Inflammatory macrophage (primary cell): ENCODE measurements around the gene MS4A14.
"Not testable (repeated sequence)": the region's sequence is repeated elsewhere in the genome, so short reads cannot be mapped to it uniquely, and the experiment has no call there.

Source experiments
- DNase-seq, 2 donors: peaks; one replicate each; pipeline ENCODE4 v3.0.0-alpha.2; 2020 to 2022

The MS4A14 gene

DNA sequence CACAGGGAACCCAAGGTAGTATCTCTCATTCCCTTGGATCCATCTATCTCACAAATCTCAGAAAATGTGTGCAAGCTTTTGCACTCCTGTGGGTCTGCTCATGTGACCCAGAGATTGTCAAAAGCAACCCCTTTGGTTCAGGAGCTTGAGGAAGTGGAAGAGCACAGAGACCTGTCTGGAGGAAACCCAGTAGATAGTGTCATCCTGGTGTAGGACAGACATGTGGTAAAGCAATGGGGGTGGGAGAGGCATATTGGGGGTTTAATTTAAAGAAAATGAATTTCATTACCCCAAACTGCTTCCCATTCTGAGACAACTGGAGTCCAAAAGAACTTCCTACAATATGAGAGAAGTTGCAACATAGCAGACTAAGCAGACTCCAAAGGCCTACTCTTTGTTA is 5.8 kb upstream of the MS4A14 start:
- DNase-seq: peak; percentile 54 to 62

DNA sequence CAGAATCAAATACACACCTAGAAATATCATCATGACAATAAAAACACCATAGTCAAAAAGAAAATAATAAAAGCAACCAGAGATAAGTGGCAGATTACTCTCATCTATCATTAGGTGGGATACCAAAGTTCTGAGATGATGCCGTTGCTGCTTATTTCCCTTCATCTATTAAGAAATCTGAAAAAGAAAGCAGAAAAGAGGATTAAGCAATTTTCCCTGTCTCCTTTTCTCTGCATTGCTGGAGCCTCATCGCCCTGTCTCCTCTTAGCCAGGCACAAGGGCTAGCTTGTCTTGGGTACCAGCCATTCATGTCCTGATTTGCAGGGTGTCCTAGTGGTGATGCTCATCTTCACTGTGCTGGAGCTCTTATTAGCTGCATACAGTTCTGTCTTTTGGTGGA is 3.9 kb upstream of the MS4A14 start:
- DNase-seq: peak in 1 of 2 donors; percentile 22

DNA sequence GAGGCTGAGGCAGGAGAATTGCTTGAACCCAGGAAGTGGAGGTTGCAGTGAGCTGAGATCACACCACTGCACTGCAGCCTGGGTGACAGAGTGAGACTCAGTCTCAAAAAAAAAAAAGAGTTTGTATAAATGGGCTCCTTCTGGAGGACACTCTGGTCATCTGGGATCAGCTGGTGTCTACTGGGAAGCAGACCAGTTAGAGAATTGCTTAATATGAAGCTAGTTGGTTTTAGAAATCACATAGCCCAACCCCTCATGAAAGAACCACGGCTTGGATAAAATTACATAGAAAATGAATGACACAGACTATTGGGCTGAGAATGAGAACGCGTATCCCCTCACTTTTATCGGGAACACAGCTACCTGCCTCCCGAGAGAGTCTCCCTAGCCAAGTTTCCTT is 3.2 kb upstream of the MS4A14 start:
- peak; percentile 50 for DNase-seq

DNA sequence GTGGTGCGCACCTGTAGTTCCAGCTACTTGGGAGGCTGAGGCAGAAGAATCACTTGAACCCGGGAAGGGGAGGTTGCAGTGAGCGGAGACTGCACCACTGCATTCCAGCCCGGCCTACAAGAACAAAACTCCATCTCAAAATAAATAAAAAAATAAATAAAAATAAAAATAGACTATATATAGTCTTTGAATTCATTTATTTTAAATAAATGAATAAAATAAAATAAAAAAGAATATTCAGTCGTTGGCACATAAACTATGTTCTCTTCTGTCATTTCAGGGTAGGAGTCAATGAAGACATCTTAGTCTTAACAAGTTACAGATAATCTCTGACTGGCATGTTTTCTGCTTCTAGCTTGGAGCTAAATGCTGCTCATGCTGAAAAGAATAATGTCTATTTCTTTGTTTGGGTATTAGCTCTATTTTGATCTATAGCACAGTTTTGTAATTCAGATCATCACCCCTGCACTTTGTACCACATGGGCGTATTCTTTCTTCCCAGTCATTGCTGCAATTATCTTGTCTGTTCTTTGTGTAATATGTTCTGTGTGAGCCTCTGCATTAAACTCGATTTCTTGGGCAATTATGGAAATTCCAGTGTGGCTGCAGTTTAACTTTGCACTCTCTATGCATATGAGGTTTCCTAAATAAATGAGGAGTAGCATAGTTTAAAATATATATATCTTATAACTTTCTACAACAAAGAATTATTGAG is 1.4 kb upstream of the MS4A14 start:
- peak; percentile 65 to 75 for DNase-seq

DNA sequence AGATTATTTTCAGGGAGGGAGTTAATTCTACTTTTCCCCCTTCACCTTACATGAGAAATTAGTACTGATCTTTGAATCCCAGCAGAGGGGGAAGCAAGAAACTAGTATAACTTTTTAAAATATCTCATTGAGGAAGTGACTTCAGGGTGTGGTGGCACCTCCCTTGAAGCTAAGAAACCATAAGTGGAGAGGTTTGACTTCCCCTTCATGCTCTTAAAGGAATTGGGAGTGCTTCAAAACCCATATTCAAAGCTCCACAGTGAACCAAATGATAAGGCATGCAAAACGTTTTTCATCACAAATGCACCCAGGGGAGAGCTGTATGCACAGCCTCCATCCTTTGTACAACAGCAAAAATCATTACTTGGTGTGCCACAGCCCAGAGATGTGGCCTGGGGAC is 540 bp downstream of the MS4A14 start:
- DNase-seq: peak; percentile 70 to 84

DNA sequence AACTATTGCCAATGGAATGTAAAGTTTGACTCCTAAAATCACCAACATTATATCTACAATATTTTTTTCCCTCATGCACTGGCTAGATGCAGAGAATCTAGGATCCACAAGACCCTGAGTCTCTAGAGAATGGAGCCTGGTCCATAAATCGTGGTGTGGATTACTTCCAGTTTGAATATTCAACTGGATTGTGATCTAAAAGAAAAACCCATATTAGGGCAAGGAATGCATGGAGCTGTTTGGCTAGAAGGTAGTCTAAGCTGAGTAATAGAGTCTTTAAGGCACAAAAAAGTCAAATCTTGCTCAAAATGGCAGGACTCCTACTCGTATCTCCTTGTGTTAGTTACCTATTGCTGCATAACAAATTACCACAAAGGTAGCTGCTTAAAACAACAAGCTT is 23.8 kb downstream of the MS4A14 start:
- no peak for DNase-seq

DNA sequence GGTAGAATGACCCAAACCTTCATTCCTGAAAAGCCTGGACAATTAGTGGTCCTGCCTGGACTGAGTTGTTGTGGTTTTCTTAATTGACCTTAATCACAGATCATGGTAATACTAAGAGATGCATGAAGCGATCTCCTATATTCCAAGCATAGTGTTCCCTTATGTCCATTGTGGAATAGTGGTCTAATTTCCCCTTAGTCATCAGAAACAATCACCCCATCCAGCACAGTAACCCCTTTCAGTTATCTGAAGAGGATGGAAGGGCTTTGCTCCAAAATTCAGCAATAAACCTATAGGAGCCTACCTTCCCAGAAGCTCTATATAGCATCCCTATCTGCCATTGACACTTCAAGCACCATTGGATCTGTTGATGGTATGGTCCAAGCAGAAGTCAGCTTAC is 26.4 kb downstream of the MS4A14 start:
- DNase-seq: no peak

DNA sequence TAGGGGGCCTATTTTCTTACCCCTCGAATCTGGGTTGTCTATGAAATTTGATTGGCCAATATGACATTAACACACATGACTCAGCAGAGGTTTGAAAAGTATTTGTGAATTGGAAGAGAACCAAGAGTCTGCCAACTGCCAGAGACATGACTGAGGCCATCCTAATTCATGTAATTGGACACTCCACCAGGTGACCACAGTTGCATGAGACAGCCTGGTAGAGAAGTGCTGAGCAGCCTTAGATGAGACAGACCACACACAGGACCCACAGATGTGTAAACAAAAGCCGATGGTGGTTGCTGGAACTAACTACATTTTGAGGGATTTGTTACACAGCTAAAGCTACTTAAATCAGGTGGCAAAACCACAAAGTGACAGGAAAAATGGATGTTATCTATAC is 32.3 kb downstream of the MS4A14 start:
- no peak for DNase-seq

DNA sequence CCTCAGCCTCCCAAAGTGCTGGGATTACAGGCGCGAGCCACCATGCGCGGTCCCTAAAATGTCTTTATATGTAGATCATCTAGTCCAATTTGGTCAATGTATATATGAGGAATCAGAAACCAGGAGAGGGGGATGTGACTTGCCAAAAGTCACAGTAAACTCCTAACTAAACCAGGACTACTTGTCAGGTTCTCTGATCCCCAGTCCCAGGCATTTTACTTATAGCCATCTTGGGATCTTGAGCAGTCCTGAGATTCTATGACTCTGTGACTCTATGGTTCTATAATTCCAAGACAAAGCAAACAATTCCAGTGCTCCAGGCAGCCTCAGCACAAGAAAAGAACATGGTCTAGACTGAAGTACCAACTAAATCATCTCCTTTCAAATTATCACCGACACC is 33.0 kb downstream of the MS4A14 start, which contains the start of gene MS4A5:
MS4A5 (plus strand) TSS at position 301 of the 400 bp plus-strand sequence. CDS start 103 bp downstream, outside the sequence.
- DNase-seq: no peak

DNA sequence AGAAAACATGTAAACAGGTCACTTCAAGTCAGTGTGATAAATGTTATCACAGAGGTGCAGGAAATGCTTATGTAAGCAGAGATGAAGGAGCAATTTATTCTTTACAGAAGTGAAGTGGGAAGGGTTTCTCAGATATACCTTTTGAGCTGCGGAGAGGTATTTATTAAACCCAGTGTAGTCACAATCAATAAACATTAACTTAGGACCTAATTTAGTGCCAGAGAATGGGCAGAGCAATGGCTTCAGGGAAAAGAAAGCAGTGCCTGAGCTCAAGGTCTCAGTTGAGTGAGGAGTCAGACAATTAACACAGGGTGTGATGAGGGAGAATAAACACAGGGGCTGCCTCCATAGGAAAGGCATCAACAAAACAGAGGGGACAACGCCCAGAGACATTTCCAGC is 35.0 kb downstream of the MS4A14 start:
- no peak for DNase-seq

DNA sequence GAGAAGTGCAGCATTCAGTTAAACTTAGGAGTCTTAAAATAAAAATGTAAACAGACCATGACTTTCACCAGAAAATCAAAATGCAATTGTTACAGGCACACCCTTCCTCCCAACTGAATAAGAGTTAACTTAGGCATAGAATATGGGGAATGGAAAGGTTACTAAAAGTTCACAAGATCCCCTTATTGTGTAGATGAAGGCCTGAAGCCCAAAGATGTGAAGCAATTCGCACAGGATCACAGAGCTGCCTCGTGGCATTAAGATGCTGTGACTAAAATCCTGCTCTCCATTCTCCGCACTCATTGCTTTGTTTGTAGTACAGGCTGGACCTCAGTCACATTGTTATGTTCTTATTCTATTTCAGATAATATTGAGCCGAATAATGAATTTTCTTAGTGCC is 37.1 kb downstream of the MS4A14 start:
- DNase-seq: no peak

DNA sequence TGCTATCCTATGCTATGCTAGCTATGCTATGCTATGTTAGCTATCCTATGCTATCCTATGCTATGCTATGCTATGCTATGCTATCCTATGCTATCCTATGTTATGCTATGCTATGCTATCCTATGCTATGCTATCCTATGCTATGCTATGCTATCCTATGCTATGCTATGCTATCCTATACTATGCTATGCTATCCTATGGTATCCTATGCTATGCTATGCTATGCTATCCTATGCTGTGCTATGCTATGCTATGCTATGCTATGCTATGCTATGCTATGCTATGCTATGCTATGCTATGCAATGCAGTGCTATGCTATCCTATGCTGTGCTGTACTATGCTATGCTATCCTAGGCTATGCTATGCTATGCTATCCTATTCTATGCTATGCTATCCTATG is 50.8 kb downstream of the MS4A14 start:
- no peak for DNase-seq

DNA sequence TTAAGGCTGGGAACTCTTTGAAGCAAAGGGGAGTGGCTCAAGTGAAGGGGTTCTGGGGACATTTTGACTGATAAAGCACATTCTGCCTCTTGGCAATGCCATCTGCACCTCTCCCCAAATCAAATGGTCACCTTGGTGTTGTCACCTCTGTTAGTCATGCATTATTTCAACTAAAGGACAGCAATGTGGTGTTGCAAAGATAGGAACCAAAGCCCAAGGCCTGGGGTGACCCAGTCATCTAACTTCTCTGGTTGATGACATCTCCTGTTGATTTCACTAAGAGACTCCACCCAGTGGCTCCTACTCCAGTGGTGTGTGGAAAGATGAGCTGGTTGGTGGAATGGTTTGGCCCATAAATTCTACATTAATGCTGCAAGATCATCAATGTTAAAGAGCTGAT is 51.6 kb downstream of the MS4A14 start:
- DNase-seq: peak; percentile 45 to 59

DNA sequence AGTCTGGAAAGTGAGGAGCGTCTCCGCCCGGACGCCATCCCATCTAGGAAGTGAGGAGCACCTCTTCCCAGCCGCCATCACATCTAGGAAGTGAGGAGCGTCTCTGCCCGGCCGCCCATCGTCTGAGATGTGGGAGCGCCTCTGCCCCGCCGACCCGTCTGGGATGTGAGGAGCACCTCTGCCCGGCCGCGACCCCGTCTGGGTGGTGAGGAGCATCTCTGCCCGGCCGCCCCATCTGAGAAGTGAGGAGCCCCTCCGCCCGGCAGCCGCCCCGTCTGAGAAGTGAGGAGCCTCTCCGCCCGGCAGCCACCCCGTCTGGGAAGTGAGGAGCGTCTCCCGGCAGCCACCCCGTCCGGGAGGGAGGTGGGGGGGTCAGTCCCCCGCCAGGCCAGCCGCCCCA is 54.9 kb downstream of the MS4A14 start:
- not testable (repeated sequence) for DNase-seq

DNA sequence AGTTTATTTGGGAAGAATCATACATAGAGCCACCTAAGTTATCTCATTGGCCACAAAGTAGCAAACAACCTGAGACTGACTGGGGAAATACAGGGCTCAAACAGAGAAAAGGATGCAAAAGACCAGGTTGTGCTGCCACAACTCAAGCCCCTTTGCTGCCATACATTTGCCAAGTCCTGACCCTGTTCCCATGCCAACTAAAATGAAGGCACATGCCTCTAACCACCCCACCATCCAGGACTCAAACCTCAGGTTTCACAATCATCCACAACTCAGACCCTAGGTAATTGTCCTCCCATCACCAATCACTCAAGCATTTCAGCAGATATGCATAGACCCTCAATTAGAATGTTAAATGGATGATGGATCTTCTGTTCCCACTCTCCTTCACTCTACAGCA is 58.0 kb downstream of the MS4A14 start:
- DNase-seq: no peak

DNA sequence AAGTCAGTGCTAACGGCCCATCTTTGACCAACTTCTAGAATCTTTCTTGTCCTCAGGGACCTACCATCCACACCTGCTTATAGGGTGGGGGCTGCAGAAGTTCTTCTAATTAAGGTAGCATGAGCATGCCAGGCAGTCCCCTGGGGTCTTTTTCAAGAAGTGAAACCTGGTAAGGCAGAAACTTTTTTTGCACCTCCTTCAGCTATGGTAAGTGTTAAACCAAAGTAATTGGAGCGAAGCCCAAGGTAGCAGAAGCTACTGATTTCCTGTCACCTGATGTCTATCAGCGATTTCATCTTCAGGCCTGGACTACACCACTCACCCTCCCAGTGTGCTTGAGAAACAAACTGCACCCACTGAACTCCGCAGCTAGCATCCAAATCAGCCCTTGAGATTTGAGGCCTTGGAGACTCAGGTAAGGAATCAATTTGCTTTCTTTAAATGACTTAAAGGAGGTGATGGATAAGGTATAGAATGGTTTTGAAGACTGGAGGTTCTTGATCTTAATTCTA is 59.3 kb downstream of the MS4A14 start, which contains the start of gene MS4A1:
MS4A1 (plus strand) TSS at position 317 of the 512 bp plus-strand sequence. CDS start 6,528 bp downstream, outside the sequence.
- DNase-seq: no peak

DNA sequence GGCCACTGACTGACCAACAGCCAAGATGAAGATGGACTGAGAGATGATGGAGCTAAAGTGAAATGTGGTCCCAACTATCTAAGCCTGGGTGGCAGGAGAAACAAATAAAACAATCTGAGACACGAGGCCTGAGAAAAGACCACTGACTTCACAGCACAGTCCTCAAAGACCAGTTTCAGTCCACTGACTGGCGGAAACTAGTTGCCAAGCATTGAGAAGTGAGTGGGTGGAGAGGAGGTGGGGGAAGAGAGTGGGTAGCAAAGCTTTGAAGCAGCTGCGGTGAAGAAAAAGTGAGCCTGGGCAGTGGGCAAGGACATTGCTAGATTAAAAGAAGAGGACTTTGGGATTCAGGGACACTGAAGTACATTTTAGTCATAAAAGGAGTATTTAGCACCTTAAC is 61.3 kb downstream of the MS4A14 start:
- DNase-seq: no peak

DNA sequence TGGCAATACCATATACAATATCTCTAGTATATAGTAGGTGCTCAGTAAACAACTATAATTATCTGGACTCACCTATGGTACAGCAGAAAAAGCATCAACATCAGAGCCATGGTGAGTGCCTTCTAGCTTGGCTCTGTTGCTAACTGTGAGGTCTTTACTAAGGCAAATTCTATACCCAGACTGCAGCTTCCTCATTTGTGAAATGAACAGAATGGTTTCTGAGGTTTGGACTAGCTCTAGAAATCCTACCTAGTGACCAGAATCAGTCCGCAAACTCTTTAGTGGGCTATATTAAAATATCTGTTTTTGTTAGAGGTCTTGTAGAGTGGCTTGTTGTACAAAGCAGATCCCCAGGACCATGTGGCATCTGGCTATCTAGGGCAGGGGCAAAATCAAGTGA is 63.1 kb downstream of the MS4A14 start:
- DNase-seq: no peak
